ENCODE data around the gene CNBP. TPM values are rescaled to one million over a fixed set of nuclear protein-coding genes. Genes with fewer than 3 reads are reported as not detected.
"Not testable (repeated sequence)": the region's sequence is repeated elsewhere in the genome, so short reads cannot be mapped to it uniquely, and the experiment has no call there.

CNBP gene
- total RNA-seq, 2 experiments from 2014 or later = 427 to 439 TPM

DNA sequence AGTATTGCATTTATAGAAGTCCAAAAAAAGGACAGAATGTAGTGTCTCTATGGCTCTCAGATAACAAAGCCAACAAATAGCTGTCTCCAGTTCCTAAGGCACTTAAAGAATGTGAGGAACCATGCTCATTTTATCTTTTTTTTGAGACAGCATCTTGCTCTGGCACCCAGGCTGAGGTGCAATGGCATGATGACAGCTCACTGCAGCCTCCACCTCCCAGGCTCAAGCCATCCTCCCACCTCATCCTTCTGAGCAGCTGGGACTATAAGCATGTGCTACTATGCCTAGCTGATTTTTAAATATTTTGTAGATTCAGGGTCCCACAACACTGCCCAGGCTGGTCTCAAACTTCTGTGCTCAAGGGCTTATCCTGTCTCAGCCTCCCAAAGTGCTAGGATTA is 38.9 kb downstream of the CNBP start:
- ChIA-PET CTCF (interaction anchor here (0.7 kb wide), 3 partner anchors 17 to 255 kb away, joined by 3 read pairs; no protein-coding TSS in a partner anchor), POLR2A (interaction anchor here (0.7 kb wide), 1 partner anchor 39 kb away, joined by 3 read pairs; the partner anchor contains the start of gene CNBP)

DNA sequence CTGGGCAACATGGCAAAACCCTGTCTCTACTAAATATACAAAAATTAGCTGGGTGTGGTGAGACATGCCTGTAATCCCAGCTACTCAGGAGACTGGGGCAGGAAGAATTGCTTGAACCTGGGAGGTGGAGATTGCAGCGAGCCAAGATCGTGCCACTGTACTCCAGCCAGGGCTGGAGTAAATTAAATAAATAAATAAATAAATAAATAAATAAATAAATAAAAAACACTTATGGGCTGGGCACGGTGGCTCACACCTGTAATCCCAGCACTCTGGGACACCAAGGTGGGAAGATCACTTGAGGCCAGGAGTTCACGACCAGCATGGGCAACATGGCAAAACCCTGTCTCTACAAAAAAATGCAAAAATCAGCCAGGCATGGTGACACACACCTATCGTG is 42.7 kb downstream of the CNBP start:
- CTCF ChIA-PET, POLR2A ChIA-PET: not testable (repeated sequence)

DNA sequence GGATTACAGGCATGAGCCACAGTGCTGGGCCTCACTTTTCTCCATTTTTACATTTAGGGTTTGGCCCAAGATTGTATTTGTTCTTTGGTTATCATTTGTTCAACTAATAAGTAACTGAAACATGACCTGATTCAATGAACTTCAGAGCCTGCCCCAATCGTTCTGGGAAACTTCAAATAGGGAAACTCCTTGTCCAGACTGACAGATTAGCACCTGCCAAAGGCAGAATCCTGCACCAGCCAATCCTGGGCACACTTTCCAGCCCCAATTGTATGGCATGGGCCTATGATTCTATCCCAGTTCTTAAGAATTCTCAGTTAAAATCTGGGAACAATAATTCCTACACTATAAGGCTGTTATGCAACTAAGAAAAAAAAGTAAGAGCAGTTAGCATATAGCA is 43.8 kb downstream of the CNBP start:
- POLR2A ChIA-PET = no interaction called here
- CTCF ChIA-PET = no interaction called here

DNA sequence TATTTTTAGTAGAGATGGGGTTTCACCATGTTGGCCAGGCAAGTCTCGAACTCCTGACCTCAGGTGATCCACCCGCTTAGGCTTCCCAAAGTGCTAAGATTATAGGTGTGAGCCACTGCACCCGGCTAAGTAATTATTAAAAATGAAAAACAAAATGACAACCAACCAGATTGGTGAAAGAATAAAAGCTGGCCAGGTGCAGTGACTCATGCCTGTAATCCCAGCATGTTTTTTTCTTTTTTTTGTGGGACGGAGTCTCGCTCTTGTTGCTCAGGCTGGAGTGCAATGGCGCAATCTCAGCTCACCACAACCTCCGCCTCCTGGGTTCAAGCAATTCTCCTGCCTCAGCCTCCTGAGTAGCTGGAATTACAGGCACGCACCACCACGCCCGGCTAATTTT is 47.4 kb downstream of the CNBP start:
- POLR2A ChIA-PET = not testable (repeated sequence)
- CTCF ChIA-PET = interaction anchor here (0.6 to 1.0 kb wide), 3 partner anchors 42 to 134 kb away, joined by 3 to 4 read pairs (median 3); no protein-coding TSS in a partner anchor

DNA sequence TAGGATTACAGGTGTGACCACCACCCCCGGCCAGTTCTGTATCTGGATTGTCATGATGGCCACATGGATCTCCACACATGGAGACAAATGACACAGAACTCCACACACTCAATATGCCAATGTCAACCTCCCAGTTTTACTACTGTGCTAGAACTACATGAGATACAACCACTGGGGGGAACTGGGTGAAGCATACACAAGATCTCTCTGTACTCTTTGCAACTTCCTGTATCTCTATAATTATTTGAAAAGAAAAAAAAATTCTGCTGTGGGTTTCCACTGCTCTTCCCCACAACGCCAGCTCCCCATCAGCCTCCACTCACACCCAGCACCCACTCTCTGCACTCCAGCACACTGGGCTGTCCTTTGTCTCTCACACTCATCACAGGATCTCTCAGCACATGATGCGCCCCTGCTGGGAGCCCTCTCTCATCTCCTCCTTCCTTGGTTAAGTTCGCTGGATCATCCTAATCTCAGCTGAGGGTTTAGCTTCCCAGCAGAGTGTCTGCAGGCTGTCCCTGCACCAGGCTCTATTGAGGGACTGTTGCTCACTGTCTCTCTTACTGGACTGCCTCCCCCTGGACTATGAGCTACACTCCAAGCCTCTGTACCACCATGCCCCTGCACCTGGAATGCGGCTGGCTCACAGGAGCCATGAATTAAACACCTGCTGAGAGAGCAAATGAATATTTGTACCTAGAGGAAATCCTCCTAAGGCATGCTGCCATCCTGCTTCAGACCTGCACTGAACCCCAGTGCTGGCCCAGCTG is 51.4 kb downstream of the CNBP start:
- ChIA-PET POLR2A (no interaction called here), CTCF (interaction anchor here (1.1 kb wide), 1 partner anchor 162 kb away, joined by 3 read pairs; no protein-coding TSS in a partner anchor)

DNA sequence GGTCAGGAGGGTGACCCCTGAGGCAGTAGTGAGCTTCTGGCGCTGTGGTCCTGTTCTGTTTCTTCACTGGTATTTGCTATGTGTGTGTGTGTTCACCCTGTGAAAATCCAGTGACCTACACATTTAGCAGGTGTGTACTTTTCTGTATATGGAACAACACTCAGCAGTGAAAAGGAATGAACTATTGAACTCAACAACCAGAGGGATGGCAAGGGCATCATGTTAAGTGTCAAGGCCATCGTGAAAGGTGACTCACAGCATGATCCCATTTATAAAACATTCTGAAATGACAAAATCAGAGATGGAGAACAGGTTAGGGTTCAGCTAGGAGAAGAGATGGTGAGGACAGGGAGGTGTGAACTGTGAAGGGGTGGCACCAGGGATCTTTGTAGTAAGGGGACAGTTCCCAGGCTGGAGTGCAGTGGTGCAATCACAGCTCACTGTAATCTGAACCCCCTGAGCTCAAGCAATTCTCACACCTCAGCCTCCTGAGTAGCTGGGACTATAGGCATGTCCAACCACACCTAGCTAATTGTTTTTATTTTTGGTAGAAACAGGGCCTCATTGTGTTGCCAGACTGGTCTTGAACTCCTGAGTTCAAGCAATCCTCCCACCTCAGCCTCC is 52.1 kb downstream of the CNBP start:
- POLR2A ChIA-PET = no interaction called here
- CTCF ChIA-PET = interaction anchor here (1.1 kb wide), 1 partner anchor 161 kb away, joined by 3 read pairs; no protein-coding TSS in a partner anchor

DNA sequence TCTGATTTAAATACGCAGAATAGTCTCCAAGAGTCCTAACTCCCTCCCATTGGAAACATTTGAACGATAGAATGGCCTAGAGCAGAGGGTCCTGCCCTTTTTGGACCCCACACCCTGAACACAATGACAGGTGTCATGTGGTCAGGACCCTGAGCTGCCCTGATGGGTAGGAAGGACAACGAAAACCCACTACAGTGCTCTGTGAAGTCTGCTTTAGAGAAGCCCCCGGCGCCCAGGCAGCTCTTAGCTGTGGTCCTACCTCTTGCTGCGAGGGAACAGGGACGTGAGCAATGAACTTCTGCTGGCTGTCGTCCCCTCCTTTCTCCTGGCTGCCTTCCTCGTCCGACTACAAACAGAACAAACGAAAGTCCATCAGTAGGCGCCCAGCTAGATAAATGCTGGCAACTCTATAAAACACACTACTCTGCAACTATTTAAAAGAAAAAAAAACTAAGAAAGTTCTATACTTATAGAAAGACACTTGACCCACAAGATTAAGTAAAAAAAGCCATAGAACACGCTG is 53.3 kb downstream of the CNBP start:
- CTCF ChIA-PET = no interaction called here
- POLR2A ChIA-PET = no interaction called here

DNA sequence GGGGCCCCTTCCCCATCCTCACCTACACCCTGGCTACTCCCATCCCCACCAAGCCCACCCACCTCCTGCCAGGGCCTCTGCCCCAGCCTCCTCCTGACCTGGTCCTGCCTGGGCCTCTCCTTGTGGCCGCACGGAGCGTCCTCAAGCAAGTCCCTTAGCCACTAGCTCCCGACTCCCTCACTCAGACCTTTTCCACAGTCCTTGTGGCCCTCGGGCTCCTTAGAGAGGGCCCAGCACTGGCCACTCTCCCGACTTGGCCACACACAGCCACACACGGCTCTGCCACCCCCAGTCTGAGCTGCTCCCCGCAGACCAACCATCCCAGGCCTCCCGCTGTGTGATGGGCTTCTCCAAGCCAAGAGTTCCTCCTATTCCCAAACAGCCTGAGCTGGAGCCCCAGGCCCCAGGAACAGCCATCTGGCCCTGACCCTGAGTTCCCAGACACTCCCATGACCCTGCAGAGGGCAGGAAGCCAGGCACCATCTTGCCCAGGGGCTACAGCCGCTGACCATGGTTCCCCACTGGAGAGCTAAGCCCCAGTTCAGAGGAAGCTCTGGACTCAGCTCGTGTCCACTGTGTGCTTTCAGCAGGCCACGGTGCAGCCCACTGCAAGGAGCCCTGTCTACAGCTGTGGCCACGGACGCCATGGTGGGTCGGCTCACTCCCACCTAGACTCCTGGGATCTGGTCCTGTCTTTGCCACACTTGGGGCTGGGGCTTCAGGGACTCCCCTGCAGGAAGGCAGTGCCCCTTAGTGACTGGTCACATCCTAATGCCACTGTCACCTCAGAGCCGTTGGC is 55.1 kb downstream of the CNBP start:
- ChIA-PET CTCF (interaction anchor here (0.6 kb wide), 1 partner anchor 36 kb away, joined by 3 read pairs; no protein-coding TSS in a partner anchor), POLR2A (interaction anchor here (0.5 kb wide), 1 partner anchor 248 kb away, joined by 3 read pairs; no protein-coding TSS in a partner anchor)

DNA sequence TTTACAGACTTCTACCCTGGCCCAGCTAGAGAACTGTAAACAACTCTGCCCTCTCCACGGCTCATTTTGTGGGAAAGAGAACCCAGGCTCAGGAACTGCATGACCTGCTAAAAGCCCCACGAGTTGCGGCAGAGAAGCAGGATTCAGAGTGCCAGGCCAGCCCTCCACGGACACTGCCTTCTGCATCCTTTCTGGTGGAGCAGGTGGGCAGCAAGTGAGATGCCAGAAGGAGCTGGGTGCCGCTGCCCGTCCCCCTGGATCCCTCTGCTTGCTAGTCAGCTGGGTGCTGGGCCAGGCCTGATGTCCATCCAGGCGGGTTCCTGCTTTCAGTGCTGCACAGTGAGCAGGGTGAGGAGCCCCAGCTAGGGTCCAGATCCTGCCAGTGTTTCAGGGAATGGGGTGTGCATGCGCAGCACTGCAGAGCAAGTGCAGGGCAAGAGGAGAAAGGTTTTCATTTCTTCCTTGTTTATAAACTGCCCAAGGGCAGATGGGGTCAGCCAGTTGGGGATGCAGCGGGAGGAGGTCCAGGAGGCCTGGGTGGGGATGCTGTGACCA is 56.9 kb downstream of the CNBP start:
- ChIA-PET POLR2A (no interaction called here), CTCF (interaction anchor here (0.6 kb wide), 1 partner anchor 51 kb away, joined by 3 read pairs; no protein-coding TSS in a partner anchor)

DNA sequence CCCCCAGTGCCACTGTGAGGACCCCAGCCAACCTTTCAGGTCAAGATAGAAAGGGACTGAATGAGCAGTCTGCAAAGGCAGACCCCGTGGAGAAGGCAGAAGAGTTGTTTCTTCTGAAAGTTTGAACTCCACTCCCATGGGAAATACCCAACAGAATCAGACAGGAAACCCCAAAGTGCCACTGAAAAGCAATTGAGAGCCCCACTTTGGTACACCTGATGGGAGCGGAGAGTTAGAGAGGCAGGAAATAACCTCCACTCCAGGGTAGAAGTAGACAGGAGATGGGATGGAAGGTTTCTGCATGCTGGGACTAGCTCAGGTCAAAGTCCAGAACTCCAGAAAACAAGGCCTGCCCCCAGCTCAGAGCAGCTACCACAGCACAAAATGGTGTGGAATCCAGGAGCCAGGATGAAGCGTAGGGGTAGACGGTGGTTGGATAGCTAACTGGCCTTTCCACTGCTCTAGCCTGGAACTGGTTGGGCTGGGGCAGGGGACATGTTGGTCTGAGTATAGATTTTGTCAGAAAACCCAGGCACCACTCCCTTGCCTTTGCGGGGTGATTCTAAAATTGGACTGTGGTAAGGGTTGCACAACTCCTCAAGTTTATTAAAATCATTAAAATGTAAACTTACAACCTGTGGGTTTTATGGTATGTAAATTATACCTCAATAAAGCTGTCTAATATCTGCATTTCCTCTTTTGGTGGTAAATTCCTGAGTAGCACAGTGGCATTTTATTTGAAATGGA is 60.2 kb downstream of the CNBP start:
- POLR2A ChIA-PET = interaction anchor here (0.6 kb wide), 1 partner anchor 30 kb away, joined by 5 read pairs; no protein-coding TSS in a partner anchor
- CTCF ChIA-PET = interaction anchor here (1.0 to 1.4 kb wide), 2 partner anchors 122 to 143 kb away, joined by 3 to 4 read pairs; no protein-coding TSS in a partner anchor

DNA sequence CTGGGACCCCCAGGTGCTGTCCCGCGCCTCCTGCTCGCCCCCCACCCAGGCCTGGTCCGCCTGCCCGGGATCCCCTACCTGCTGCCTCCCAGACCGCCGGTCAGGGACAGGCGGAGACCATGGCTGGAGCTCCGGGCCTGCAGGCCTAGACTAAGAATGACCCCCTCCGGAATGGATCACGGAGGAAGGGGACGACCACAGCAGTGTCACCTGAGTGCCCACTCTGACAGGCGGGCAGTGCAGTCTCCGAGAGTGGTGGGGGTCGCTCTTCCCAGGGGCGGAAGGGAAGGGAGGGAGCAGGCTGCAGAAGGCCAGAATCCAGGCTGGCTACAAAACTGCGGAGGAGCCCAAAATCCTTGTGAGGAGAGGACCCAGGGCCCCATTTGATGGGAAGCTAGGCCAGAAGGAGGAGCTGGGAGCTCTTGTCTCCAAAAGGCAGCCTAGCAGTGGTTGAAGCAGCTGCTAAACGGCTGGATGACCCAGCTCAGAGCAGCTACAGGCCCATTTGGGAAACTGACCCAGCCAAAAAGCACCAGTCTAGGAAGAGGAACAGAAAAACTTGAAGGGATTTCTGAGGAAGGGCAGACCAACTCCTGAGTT is 61.2 kb downstream of the CNBP start:
- ChIA-PET POLR2A (interaction anchor here (0.5 to 5.7 kb wide), 4 partner anchors 31 to 1532 kb away, joined by 3 to 26 read pairs (median 4); partner anchors contain the start of genes CNBP and TPRA1), CTCF (interaction anchor here (0.5 to 3.0 kb wide), 6 partner anchors 69 to 194 kb away, joined by 3 to 8 read pairs (median 4); a partner anchor contains a TSS)

DNA sequence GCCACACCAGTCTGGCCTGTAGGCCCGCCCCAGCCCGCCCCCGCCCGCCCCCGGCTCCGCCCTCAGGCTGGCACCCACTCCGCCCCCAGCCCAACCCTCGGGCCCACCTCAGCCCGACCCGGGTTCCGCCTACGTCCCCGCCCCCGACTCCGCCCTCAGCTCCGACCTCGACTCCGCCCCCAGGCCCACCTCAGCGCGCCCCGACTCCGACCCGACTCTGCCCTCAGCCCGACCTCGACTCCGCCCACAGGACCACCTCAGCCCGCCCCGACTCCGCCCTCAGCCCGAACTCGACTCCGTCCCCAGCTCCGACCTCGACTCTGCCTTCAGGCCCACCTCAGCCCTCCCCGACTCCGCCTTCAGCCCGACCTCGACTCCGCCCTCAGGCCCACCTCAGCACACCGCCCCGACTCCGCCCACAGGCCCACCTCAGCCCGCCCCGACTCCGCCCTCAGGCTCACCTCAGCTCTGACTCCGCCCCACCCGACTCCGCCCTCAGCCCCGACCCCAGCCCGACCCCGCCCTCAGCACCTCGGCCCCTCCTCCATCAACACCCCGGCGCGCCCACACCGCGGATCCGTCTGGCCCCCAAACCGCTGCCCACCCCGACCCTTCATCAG is 61.8 kb downstream of the CNBP start, which contains the start of gene RAB43:
RAB43 (minus strand) TSS at position 13 of the 620 bp plus-strand sequence. CDS start 315 bp downstream, outside the sequence.
- POLR2A ChIA-PET = interaction anchor here (0.5 to 5.7 kb wide), 3 partner anchors 61 to 1532 kb away, joined by 3 to 26 read pairs (median 4); partner anchors contain the start of genes CNBP and TPRA1
- CTCF ChIA-PET = interaction anchor here (0.5 to 3.1 kb wide), 7 partner anchors 40 to 194 kb away, joined by 3 to 12 read pairs (median 3); a partner anchor contains a TSS

DNA sequence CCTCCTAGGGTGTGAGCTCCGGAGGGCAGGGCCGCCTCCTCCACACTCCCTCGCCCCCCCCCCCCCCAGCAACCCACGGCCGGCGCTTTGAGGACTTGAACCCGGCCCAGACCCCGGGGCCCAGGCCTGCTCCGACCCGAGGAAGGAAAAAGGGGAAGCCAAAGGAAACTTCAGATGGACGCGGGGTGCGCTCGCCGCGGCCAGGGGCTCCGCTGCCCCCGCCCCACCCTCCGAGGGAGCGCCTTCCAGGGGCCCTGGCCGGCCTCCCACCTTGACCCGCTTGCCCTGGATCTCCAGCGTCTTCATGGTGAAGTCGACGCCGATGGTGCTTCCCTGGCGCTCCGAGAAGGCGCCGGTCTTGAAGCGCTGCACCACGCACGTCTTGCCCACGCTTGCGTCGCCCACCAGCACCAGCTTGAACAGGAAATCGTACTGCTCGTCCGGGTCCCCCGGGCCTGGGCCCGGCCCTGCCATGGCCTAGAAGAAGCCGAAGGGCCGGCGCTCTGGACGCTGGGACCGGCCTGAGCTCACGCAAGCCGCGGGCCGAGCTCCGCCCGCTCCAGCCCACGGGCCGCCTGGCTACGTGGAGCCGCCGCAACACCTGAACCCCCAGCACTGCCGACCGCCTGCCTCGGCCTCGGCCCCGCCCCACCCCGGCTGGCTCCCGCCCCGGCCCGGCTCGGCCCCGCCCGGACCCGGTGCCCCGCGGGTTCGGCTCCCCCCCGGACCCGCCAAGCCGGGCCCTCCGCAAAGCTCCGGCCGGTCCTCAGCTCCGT is 62.5 kb downstream of the CNBP start:
- ChIA-PET POLR2A (interaction anchor here (0.6 to 5.7 kb wide), 10 partner anchors 12 to 786 kb away, joined by 3 to 26 read pairs (median 4); partner anchors contain the start of gene CNBP), CTCF (interaction anchor here (0.6 to 3.1 kb wide), 9 partner anchors 41 to 195 kb away, joined by 3 to 12 read pairs (median 4); a partner anchor contains a TSS)

DNA sequence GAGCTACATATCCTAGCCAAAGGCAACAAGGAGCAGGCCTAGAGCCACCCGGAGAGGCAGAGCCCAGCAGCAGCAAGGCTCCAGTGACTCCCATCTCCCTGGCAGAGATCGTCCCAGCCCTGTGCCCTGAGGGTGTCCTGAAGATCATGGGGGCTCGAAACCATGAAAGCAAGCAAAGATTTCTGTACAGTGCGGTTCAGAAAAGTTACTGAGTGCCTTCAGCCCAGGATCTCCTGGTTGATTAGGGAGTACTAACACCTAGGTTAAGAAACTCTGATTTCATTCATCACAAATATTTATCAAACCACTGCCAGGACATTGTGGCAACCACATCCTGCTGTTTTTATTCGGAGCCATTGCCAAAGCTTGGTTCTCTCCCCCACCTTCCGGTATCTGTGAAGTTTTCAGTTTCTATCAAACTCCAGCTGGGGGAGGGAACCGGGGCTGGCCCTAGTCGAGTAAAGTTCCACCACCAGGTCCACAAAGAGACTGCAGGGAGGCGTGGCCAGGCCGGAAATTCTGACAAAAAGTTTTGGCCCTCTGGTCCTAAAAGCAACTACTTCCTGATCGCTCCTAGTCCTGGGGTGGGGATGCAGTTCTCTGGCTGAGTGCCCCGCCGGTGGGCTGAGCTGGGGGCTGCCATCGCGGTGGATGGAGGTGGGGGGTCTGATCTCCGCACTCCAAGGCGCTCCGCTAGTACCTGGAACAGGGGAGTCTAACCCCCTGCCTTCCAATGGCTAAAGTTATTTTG is 63.3 kb downstream of the CNBP start:
- POLR2A ChIA-PET = interaction anchor here (0.6 to 5.7 kb wide), 13 partner anchors 11 to 787 kb away, joined by 3 to 26 read pairs (median 4); partner anchors contain the start of gene CNBP
- CTCF ChIA-PET = interaction anchor here (0.6 to 3.1 kb wide), 8 partner anchors 42 to 159 kb away, joined by 3 to 12 read pairs (median 4); no protein-coding TSS in a partner anchor

All from activated CD8-positive, alpha-beta memory T cell treated with anti-CD3 and anti-CD28 coated beads for 36 hours (primary cell).